Right ventricle myocardium superior (tissue), 1 donor: ENCODE data around the gene PPID. TPM values are rescaled to one million over a fixed set of nuclear protein-coding genes. Genes with fewer than 3 reads are reported as not detected.
"Not testable (repeated sequence)": the region's sequence is repeated elsewhere in the genome, so short reads cannot be mapped to it uniquely, and the experiment has no call there.

Experiments
- ATAC-seq: fragments of 200-7000 bp; cut with Tn5 transposase; one replicate; pipeline ENCODE4 v1.9.1; 2020; ENCODE audit warnings: mild to moderate bottlenecking; ENCODE audit not compliant: poor library complexity
- DNase-seq: peaks from one replicate; pipeline ENCODE4 v3.0.0-alpha.2; 2020
- intact Hi-C: fragments of 100-400 bp; cut with DNase I; formaldehyde crosslinking; loops from one replicate; pipeline ENCODE4 v1.11.2; 2022
- long read RNA-seq: library from polyadenylated mRNA; unstranded; transcript quantifications from one replicate; pipeline ENCODE4 v2.0.0, GENCODE V29; 2021
- total RNA-seq: library from RNA; stranded (reverse); fragmentation: NEBNext Ultra II Directional; extraction: Animal tissue kit (Norgen Biotek cat#: 25700); gene quantifications from one replicate; pipeline ENCODE4 v1.2.1, GENCODE V29; 2021
- donor health status: DM: no; HTN: yes; CAD: no; lungs with severe emphysema.

The PPID gene
- total RNA-seq = 36.3 TPM
- long read RNA-seq, transcript PPID-201 (10 exons, 1,823 nt) = major isoform, 114 of 120 reads
- long read RNA-seq, partial matches to known transcripts = 4 of 120 reads
- long read RNA-seq, other reads (novel, unspliced or antisense) = 2 of 120 reads

DNA sequence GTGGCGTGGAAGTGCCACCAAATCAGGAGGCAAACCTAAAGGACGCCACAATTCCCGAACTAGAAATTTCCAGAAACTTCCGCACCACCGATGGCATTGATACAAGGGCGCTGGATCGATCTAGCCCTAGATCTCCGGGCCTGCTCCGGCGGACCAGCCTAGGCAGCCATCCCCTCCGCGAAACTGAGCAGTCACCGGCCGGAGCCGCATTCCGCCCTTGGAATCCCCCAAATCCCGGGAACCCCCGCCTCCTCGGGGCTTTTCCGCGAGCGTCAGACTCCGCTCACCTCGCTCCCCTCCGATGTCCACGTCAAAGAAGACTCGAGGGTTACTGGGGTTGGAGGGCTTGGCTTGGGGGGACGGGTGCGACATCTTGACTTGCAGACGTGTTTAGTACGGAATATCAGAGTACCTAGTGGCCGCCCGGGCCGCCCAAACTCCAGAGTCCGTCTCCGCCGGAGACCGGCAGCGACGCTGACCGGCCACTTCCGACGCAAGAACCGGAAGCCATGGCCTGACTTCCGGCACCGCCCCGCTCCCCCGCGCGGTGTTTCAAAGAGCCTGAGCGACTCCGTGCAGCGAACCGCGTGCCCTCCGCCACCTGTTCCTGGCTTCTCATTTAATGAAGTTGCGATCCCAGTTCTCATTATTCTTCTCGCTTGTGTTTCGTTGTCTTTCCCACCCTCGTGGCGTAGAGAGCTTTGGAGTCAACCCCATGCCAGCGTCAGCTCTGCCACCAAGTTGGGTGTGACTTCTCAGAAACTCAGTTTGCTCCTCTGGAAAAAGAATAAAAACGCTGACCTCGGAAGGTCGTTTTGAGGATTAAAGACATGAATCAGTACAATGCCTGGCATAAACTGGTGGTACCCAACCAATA, at the start of gene PPID:
Gene PPID (minus strand): TSS at position 480 of the 877 bp plus-strand sequence. CDS start 108 bp downstream, at position 372.
- intact Hi-C loops = loop anchor here (10.0 kb wide), 2 partner anchors 452 to 482 kb away; no protein-coding TSS in a partner anchor
- ATAC-seq (peak; percentile 99), DNase-seq (peak; percentile 91)

DNA sequence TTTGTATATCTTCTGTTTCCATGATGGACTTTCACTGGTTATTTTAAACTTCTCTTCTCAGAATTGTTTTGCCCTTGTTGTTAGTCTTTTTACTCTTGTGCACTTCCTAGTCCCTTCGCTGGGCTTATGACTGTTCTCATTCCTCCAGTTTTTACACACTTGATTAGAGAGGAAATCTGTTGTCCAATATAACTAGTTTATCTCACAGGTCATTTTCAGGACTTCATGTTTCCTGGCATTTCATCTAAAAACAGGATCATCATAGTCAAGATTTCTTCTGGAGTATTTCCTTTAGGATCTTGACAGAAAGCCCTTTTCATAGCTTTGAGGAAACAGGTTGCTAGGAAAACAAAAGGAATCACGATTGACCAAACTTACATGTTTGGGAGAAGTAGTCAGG, 48.6 kb upstream of the PPID start:
- DNase-seq = no peak
- intact Hi-C loops = loop anchor here (5.0 kb wide), 1 partner anchor 51 kb away; no protein-coding TSS in a partner anchor
- no peak for ATAC-seq

DNA sequence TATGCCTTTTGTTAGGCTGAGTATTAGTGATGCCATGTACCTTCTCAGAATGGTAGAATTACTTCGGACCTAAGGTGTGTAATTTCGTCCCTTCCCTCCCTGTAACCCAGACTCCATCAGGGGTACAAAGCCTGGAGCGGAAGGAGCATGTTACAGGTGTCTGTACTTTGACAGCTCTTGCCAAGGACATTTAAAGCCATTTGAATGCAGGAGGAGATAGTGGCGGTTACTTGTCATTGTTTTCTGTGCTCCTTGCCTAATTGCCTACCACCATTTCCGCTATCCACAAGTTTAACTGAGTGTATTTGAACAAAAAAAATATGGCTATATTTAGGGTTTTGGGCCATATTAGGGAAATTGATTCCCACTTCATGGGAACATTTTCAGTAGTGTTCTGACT, 47.5 kb upstream of the PPID start:
- ATAC-seq (no peak), DNase-seq (no peak)
- intact Hi-C loops = loop anchor here (5.0 kb wide), 1 partner anchor 52 kb away; no protein-coding TSS in a partner anchor

DNA sequence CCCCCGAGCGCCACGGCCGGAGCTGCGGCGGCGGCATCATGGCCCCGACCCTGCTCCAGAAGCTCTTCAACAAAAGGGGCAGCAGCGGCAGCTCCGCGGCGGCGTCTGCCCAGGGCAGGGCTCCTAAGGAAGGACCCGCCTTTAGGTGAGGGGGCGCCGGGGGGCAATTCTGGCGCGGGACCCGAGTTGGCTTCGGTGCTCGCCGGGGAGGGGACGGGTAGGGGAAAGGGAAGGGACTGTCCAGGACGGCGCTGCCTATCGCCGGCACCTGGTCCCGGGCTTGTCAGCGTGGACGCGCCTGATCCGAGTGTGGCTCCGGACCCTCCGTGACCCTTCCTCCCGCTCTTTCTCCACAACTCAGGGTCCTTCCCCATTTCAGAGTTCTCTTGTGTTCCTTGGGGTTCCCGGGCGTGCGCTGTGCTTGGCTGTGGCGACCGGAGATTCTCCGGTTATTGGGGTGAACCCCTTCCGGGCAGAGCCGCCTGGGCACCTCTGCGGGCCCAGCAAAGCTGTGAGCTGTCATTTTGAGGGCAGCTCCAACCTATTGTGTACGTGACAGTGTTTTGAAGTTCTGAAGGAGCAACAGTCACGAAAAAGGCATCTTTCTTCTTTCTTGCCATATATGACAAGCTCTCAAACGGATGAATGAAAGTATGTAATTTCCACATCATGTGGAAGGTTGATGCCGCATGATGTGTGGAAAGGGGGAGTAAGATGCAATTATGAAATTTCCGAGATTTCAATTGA, 46.2 kb upstream of the PPID start:
- DNase-seq = peak; percentile 72
- intact Hi-C loops = loop anchor here (5.0 kb wide), 2 partner anchors 42 to 73 kb away; no protein-coding TSS in a partner anchor
- ATAC-seq = peak; percentile 23

DNA sequence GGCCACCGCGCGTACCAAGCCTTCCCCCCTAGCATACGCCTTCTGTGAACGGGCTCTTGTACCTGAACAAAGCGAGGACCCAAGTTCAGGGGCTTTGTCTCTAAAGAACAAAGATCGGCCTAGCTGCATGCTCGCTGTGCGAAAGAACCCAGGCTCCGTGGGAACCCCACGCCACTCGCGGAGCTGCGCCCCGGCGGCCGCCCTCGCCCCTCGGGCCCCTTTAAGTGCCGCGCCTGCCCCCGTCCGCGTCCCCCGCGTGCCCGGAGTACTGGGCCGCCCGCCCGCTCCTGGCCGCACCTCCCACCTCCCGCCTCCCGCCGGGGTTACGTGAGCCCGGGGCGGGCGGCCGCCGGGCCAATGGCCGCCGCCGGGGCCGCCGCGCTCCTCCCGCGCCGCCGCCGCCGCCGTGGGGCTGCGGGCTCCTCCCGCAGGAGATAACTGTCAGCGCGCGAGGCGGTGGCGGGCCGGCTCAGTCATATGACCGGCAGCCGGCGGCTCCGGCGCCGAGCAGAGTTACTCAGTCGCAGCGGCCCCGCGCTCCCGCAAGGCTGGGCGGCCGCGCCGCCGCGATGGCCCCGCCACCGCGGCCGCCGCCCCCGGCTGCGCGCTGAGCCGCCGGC, 45.5 kb upstream of the PPID start, which contains the start of gene FNIP2:
Gene FNIP2 (plus strand): TSS at position 472 of the 620 bp plus-strand sequence. CDS start 187 bp downstream, outside the sequence.
- ATAC-seq (peak; percentile 96), DNase-seq (peak; percentile 91)
- intact Hi-C loops = loop anchor here (5.0 kb wide), 2 partner anchors 41 to 74 kb away; no protein-coding TSS in a partner anchor

DNA sequence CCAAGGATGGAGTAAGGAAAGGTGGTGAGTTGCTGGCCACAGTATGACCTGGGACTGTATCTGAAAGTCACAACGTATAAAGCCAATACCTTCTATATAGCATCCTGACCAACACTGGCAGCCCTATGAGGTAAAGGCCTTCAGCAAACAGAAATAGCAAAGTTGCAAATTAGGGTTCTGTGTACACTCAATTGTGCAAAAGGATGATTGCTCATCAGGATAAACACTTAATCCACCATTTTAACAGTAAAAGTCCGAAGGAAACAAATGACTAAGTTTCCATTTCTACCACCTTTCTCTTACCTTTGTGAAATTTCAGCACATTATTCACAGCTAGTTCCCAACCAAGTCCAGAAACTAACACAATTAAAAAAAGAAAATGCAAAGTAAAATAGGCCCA, 44.3 kb upstream of the PPID start:
- DNase-seq (no peak), ATAC-seq (no peak)
- intact Hi-C loops = loop anchor here (5.0 kb wide), 2 partner anchors 40 to 75 kb away; no protein-coding TSS in a partner anchor

DNA sequence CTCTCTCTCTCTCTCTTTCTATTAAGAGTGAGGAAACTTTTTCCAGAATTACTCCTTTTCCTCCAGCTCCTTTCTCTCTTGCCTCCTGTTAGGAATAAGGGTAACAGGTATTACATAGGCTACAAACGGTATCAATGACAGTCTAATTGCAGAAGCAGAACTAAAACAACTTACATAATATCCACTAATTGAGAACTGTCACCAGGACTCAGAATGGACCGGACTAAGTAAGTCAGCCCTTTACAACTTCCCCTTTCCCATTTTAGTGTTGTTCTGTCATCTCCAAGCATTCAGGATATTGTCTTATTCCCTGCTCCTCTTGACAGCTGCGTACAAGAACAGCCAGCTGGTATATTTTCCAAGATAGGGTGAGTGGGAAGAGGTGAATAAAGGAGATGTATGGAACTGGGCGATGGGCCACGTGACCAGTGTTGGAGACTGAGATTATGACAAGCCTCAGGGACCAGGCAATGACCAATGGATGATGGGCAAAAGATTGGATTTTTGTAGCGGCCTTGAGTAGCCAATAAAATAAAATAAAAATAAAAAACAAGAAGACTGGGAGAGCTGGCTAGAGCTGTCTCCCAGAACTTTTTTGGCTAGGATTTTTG, 43.3 kb upstream of the PPID start:
- ATAC-seq (no peak), DNase-seq (no peak)
- intact Hi-C loops = loop anchor here (5.0 kb wide), 2 partner anchors 39 to 76 kb away; no protein-coding TSS in a partner anchor

DNA sequence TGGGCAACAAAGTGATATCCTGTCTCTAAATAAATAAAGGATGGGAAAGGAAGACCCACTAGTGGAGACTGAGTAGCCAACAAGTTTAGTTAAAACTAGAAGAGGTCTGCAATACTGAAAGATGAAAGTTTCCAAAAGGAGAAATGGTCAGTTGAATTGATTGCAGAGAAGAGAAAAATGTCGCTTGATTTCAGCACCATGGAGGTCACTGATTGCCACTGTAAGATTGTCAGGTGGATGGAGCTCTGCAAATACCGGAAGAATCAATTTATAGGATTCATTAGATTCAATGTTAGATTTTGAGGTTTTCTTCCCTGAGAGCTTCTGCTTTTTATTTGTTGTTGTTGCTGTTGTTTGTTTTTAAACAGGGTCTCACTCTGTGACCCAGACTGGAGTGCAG, 40.3 kb upstream of the PPID start:
- DNase-seq (no peak), ATAC-seq (no peak)
- intact Hi-C loops = no loop called here

DNA sequence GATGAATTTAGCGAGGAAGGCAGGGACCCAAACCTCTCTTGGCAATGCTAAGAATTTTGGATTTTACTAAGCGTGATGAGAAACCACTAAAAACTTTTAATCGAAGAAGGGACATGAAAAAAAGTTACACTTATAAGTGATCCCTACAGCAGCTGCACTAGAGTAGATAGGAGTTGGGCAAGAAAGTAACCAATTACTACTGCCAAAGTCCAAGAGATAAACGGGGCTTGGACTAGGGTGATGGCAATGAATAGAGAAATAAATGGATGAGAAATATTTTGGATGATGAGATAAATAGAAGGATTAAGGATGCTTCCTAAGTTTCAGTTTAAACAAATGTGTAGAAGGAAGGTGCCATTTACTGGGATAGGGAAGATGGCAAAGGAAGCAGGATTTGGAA, 39.4 kb upstream of the PPID start:
- no peak for DNase-seq
- ATAC-seq = no peak
- intact Hi-C loops = no loop called here

DNA sequence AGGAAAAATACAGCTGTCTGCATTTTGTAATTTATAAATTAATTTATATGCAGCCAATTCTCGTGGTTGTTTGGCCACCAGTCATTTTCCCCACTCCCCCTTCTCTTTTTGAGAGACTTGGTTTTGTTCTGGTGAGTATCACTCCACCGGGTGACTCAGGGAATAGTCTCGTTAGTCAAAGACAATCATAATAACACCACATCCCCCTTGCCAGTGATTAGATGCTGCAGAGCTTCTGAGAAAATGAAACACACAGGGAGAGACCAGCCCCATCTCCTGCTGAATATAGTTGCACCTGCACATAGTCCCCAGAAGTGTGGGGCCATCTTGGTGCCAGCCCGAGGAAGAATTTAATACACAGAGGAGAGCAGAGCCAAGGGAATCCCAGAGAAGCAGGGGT, 37.7 kb upstream of the PPID start:
- intact Hi-C loops = no loop called here
- ATAC-seq (no peak), DNase-seq (no peak)

DNA sequence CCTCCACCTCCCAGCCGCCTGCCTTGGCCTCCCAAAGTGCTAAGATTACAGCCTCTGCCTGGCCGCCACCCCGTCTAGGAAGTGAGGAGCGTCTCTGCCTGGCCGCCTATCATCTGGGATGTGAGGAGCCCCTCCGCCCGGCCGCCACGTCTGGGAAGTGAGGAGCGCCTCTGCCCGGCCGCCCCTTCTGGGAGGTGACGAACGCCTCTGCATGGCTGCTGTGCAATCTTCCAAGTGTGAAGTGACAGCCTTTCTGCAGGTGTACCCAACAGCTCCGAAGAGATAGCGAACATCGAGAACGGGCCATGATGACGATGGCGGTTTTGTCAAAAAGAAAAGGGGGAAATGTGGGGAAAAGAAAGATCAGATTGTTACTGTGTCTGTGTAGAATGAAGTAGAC, 36.3 kb upstream of the PPID start:
- ATAC-seq, intact Hi-C loops: not testable (repeated sequence)

DNA sequence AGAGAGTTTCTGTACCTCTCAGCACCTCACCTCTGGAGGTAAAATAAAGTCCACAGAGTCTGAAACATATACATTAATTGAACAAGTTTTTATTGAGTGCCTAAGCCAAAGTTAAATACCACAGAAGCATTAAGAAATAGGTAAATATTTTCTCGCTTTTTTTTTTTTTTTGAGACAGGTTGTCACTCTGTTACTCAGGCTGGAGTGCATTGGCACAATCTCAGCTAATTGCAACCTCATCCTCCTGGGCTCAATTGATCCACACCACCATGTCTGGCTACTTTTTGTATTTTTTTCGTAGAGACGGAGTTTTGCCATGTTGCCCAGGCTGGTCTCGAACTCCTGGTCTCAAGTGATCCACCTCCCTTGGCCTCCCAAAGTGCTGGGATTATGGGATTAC, 35.5 kb upstream of the PPID start:
- intact Hi-C loops = no loop called here
- no peak for ATAC-seq
- no peak for DNase-seq

More for the DNA sequence above, 36.3 kb upstream of the PPID start:
- DNase-seq = not testable (repeated sequence)

DNA sequence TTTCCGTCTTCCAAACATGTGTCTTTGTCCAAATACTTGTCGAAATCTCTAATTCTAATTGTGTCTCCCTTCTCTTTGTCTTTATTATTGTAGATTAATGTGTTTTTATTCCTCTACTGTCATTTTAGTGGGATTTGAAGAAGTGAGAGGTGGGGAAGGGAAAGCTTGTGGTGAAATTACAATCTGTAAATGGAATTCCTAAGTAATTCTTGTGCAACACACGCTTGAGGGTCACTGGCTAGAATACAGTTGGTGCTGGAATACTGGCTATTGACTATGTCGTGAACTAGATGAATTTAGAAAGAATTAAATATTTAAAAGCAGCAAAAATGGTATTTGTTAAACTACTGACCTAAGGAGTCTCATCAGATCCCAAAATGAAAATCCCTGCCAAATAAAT, 34.9 kb upstream of the PPID start:
- no peak for DNase-seq
- intact Hi-C loops = no loop called here
- no peak for ATAC-seq

DNA sequence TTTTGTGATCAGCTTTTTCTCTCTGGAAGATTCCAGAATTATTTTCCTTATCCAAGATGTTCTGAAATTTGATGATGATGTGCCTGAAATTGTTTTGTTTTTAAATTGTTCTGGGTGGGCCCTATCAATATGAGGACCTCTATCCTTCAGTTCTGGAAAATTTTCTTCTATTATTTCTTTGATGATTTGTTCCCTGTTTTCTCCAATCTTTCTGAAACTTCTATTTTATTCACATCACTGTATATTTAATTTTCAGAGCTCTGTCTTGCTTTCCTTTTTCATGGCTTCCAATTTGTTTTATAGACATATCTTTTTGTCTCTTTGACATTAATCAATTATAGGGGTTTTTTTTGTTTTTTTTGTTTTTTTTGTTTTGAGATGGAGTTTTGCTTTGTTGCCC, 33.4 kb upstream of the PPID start:
- ATAC-seq (no peak), DNase-seq (no peak)
- intact Hi-C loops = no loop called here

DNA sequence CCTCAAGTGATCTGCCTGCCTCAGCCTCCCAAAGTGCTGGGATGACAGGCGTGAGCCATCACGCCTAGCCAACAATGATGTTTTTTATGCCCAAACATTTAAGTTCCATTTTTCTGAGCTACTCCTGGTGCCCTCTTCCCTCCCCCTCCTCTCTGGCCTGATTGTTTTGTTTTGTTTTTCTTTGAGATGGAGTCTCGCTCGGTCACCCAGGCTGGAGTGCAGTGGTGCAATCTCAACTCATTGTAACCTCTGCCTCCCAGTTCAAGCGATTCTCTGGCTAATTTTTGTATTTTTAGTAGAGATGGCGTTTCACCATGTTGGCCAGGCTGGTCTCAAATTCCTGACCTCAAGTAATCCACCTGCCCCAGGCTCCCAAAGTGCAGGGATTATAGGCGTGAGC, 32.6 kb upstream of the PPID start:
- DNase-seq, intact Hi-C loops, ATAC-seq: not testable (repeated sequence)

DNA sequence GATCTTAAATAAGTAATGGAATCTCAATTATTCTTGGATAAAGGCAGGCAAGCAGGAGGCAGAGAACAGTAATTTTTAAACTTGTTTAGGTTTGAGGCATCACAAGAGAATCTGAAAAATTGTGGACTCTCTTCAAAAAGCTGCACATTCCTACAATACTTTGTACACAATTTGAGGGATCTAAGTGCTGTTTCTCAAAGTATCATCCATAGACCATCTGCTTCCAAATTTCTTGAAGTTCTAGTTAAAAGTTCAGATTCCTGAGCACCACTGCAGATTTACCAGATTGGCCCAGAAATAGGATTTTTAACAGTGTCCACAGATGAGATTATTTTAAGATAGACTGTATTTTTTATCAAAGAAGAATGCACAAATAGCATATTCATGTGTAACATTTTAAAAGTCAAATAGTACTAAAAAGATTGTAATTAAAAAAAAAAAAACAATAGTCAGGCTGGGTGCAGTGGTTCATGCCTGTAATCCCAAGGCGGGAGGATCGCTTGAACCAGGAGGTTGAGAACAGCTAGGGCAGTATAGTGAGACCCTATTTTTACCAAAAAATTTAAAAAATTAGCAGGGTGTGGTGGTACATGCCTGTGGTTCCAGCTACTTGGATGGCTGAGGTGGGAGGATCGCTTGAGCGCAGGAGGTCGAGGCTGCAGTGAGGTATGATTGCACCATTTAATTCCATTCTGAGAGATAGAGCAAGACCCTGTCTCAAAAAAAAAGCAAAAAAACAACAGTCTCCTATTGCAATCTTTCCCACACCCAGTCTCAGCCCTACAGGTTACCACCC, 31.4 kb upstream of the PPID start:
- intact Hi-C loops = no loop called here
- DNase-seq (no peak), ATAC-seq (no peak)

DNA sequence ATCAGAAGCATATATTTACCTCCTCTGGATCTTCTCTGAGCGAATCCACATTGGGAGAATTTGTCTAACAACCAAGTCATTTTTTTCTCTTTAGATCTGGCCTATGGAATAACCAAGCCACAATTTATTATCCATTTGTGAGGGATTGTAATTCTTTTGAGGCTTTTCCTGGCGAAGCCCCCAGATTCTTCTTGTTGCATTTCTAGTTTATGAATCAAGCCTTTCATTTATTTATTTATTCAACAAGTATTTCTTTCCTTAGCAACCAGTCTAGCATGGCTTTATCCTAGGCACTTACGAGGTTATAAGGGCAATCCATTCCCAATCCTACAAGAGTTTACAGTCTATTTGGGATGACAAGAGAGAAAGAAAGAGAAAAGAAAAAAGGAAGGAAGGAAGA, 27.2 kb upstream of the PPID start:
- ATAC-seq = no peak
- no peak for DNase-seq
- intact Hi-C loops = no loop called here
